ENCODE measurements around the gene HLA-B. TPM values are rescaled to one million over a fixed set of nuclear protein-coding genes. Genes with fewer than 3 reads are reported as not detected.

Gene HLA-B
- total RNA-seq, 1 donor from 2014 or later: 216 TPM

- H3K27ac Mint-ChIP-seq (ENCODE audit: unreplicated experiment): no peak overlapping the region
- H3K4me1 Mint-ChIP-seq (ENCODE audit: low read depth): peaks cover 5% of the 10 kb centered on the region
- no peak for DNase-seq (ENCODE audit: low spot score)
- H3K36me3 Mint-ChIP-seq (ENCODE audit: low read depth): peaks cover 15% of the 10 kb centered on the region
- peaks cover 60% of the 10 kb centered on the region for H3K27me3 Mint-ChIP-seq (ENCODE audit: low read depth)
- no peak for TF ChIP-seq CTCF (IDR thresholded peaks at IDR 0.05)
- H3K9me3 Mint-ChIP-seq (ENCODE audit: low read depth): no peaks in the 10 kb centered on the region
- no peak overlapping the region for H3K4me3 Mint-ChIP-seq (ENCODE audit: unreplicated experiment)
Observed at GRCh38 chr6:31351401-31352309, 5.3 kb downstream of the HLA-B start.

DNA sequence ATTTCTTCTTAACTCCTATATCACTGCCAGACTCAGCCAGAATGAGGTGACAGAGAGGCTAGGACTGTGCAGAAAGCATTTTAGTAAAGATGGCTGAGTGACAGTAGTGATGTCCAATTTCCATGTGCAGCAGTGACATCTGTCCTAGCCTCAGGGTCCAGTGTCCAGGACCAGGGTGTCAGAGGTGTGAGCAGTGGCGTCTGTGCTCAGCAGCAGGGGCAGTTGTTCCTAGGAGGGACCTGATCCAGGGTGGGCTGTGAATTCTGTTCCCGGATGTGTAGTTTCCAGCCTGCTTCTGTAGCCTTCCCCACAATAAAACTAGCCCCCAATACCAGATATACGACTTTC, 6.0 kb downstream of the HLA-B start:
- DNase-seq (ENCODE audit: low spot score): no peak
- no peak overlapping the region for H3K4me3 Mint-ChIP-seq (ENCODE audit: unreplicated experiment)
- H3K36me3 Mint-ChIP-seq (ENCODE audit: low read depth): peaks cover 15% of the 10 kb centered on the region
- no peak overlapping the region for H3K27ac Mint-ChIP-seq (ENCODE audit: unreplicated experiment)
- H3K4me1 Mint-ChIP-seq (ENCODE audit: low read depth): peaks cover 5% of the 10 kb centered on the region
- peaks cover 60% of the 10 kb centered on the region for H3K27me3 Mint-ChIP-seq (ENCODE audit: low read depth)
- H3K9me3 Mint-ChIP-seq (ENCODE audit: low read depth): no peaks in the 10 kb centered on the region
- no peak for TF ChIP-seq CTCF (IDR thresholded peaks at IDR 0.05)

GRCh38 chr6:31350196-31351032, 6.6 kb downstream of the HLA-B start:
- peaks cover 57% of the 10 kb centered on the region for H3K27me3 Mint-ChIP-seq (ENCODE audit: low read depth)
- no peak overlapping the region for H3K27ac Mint-ChIP-seq (ENCODE audit: unreplicated experiment)

DNA sequence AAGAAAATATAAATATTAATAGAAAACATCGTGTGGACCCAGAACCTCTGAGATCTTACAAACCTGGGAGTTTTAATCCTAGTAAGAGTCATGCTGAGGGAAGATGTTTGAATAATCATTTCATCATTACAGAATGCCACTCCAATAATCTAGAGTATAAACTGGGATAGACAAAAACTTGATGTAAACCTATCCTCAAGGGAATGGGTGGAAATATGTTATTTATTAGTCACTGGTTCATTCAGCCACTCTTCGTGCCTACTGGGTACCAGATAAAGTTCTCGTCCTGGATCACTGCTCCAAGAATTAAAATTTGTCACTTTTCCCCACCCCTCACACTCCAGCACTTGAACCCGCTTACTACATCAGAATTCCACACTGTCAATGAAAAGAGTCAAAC, 7.7 kb downstream of the HLA-B start:
- no peaks in the 10 kb centered on the region for H3K9me3 Mint-ChIP-seq (ENCODE audit: low read depth)
- H3K4me3 Mint-ChIP-seq (ENCODE audit: unreplicated experiment): no peak overlapping the region
- TF ChIP-seq CTCF (IDR thresholded peaks at IDR 0.05): no peak
- peaks cover 63% of the 10 kb centered on the region for H3K27me3 Mint-ChIP-seq (ENCODE audit: low read depth)
- H3K4me1 Mint-ChIP-seq (ENCODE audit: low read depth): no peaks in the 10 kb centered on the region
- H3K27ac Mint-ChIP-seq (ENCODE audit: unreplicated experiment): no peak overlapping the region
- DNase-seq (ENCODE audit: low spot score): no peak
- peaks cover 7% of the 10 kb centered on the region for H3K36me3 Mint-ChIP-seq (ENCODE audit: low read depth)

More at GRCh38 chr6:31350196-31351032, 6.6 kb downstream of the HLA-B start:
- TF ChIP-seq CTCF (IDR thresholded peaks at IDR 0.05): no peak
- no peaks in the 10 kb centered on the region for H3K9me3 Mint-ChIP-seq (ENCODE audit: low read depth)
- H3K4me1 Mint-ChIP-seq (ENCODE audit: low read depth): peaks cover 2% of the 10 kb centered on the region
- H3K4me3 Mint-ChIP-seq (ENCODE audit: unreplicated experiment): no peak overlapping the region
- peaks cover 13% of the 10 kb centered on the region for H3K36me3 Mint-ChIP-seq (ENCODE audit: low read depth)
- no peak for DNase-seq (ENCODE audit: low spot score)

- peaks cover under 1% of the 10 kb centered on the region for H3K36me3 Mint-ChIP-seq (ENCODE audit: low read depth)
- peaks cover 46% of the 10 kb centered on the region for H3K27me3 Mint-ChIP-seq (ENCODE audit: low read depth)
- H3K9me3 Mint-ChIP-seq (ENCODE audit: low read depth): peaks cover 6% of the 10 kb centered on the region
- no peaks in the 10 kb centered on the region for H3K4me1 Mint-ChIP-seq (ENCODE audit: low read depth)
- DNase-seq (ENCODE audit: low spot score): no peak
- no peak for TF ChIP-seq CTCF (IDR thresholded peaks at IDR 0.05)
- no peak overlapping the region for H3K4me3 Mint-ChIP-seq (ENCODE audit: unreplicated experiment)
- H3K27ac Mint-ChIP-seq (ENCODE audit: unreplicated experiment): no peak overlapping the region
Observed at GRCh38 chr6:31345026-31345730, 11.8 kb downstream of the HLA-B start.
